ENCODE data around the gene KRT27. TPM values are rescaled to one million over a fixed set of nuclear protein-coding genes. Genes with fewer than 3 reads are reported as not detected.

Gene KRT27
- total RNA-seq, 1 experiment from 2014 or later: not detected

- CTCF ChIA-PET: no interaction called here
- peaks cover 8 to 29% of the 10 kb centered on the region in 2 experiments for H3K4me1 ChIP-seq (ENCODE audit: control insufficient read depth in 1 of 2, insufficient read depth in 2 of 2, low read length in 2 of 2)
- peaks cover 85% of the 10 kb centered on the region for H3K79me2 ChIP-seq (ENCODE audit: insufficient read depth, low read length)
Observed at GRCh38 chr17:40821536-40821935, 39.2 kb upstream of the KRT27 start.

GRCh38 chr17:40820228-40820838 lies 38.0 kb upstream of the KRT27 start:
- peak overlapping the region; percentile 69 to 88 for H3K4me3 ChIP-seq (replicated peaks in 1 of 2; ENCODE audit: low read depth in 1 of 2, low read length in 2 of 2)
- BruUV-seq (replicated peaks): no TSS peak
- ATAC-seq (no peak), DNase-seq (ENCODE audit: low read depth, low spot score) (no peak)
- peaks cover 73% of the 10 kb centered on the region for H3K79me2 ChIP-seq (ENCODE audit: insufficient read depth, low read length)
- ChIA-PET RAD21 (ENCODE audit: low non-redundant PET in 1 of 2, low total read pairs in 2 of 2, uncharacterized antibody in 2 of 2, unreplicated experiment in 2 of 2) (no interaction called here), CTCF (no interaction called here), POLR2A (interaction anchor here (1.6 kb wide), 1 partner anchor 869 kb away, joined by 4 read pairs; no protein-coding TSS in a partner anchor)
- H3K4me1 ChIP-seq (ENCODE audit: control insufficient read depth in 1 of 2, insufficient read depth in 2 of 2, low read length in 2 of 2): peaks cover 8 to 19% of the 10 kb centered on the region in 2 experiments
- peak overlapping the region; percentile 86 for H3K9ac ChIP-seq (ENCODE audit: low read length)
- H3K27ac ChIP-seq (ENCODE audit: low read depth, low read length): peak overlapping the region; percentile 93; the same call in 1 of the 2 replicates
- no peaks in the 10 kb centered on the region for H3K27me3 ChIP-seq (ENCODE audit: insufficient read depth, low read length)
- H3K4me2 ChIP-seq (ENCODE audit: low read length): peak overlapping the region; percentile 85
- intact Hi-C loops (cut with micrococcal nuclease): no loop called here
- no peaks in the 10 kb centered on the region for H3K9me2 ChIP-seq (ENCODE audit: insufficient read depth)
- H4K20me1 ChIP-seq (ENCODE audit: insufficient read depth): no peaks in the 10 kb centered on the region
- H2AFZ ChIP-seq (ENCODE audit: low read depth, low read length, poor library complexity, severe bottlenecking): no peak overlapping the region
- peaks cover 8 to 10% of the 10 kb centered on the region in 2 experiments; a peak in 2 of 4 replicates for H3K36me3 ChIP-seq (ENCODE audit: control insufficient read depth in 1 of 2, insufficient read depth in 2 of 2, low read length in 2 of 2)
- H3K9me3 ChIP-seq (ENCODE audit: control insufficient read depth in 1 of 2, insufficient read depth in 1 of 2, low read depth in 1 of 2, low read length in 2 of 2): no peaks in the 10 kb centered on the region
- TF ChIP-seq EGR1 (IDR thresholded peaks at IDR 0.05; ENCODE audit: low read depth): no peak
- TF ChIP-seq YY1 (IDR thresholded peaks at IDR 0.05; ENCODE audit: extremely low read depth, insufficient replicate concordance, low read depth, low read length): no peak
- no peak for TF ChIP-seq POLR2AphosphoS5 (IDR thresholded peaks at IDR 0.05; ENCODE audit: low read depth, low read length)
- TF ChIP-seq SRF (IDR thresholded peaks at IDR 0.05; ENCODE audit: low read depth): no peak
- TF ChIP-seq ATF3 (IDR thresholded peaks at IDR 0.05): no peak
- TF ChIP-seq FOSL1 (IDR thresholded peaks at IDR 0.05; ENCODE audit: low read depth): no peak
- no peak for TF ChIP-seq ZNF274 (IDR thresholded peaks at IDR 0.05; ENCODE audit: low read depth, low read length)
- TF ChIP-seq JUND (IDR thresholded peaks at IDR 0.05): no peak
- TF ChIP-seq REST (IDR thresholded peaks at IDR 0.05; ENCODE audit: low read depth): no peak
- no peak for TF ChIP-seq EZH2phosphoT487 (IDR thresholded peaks at IDR 0.05; ENCODE audit: borderline replicate concordance)

More at GRCh38 chr17:40821536-40821935, 39.2 kb upstream of the KRT27 start:
- DNase-seq (ENCODE audit: low read depth, low spot score) (no peak), ATAC-seq (no peak)
- Histone ChIP-seq H3K36me3 (ENCODE audit: control insufficient read depth in 1 of 2, insufficient read depth in 2 of 2, low read length in 2 of 2) (peaks cover 8 to 10% of the 10 kb centered on the region in 2 experiments; a peak in 2 of 4 replicates), H3K9ac (ENCODE audit: low read length) (no peak overlapping the region), H3K9me3 (ENCODE audit: control insufficient read depth in 1 of 2, insufficient read depth in 1 of 2, low read depth in 1 of 2, low read length in 2 of 2) (no peaks in the 10 kb centered on the region), H3K27me3 (ENCODE audit: insufficient read depth, low read length) (no peaks in the 10 kb centered on the region), H3K4me2 (ENCODE audit: low read length) (no peak overlapping the region), H3K9me2 (ENCODE audit: insufficient read depth) (no peaks in the 10 kb centered on the region), H4K20me1 (ENCODE audit: insufficient read depth) (no peaks in the 10 kb centered on the region), H2AFZ (ENCODE audit: low read depth, low read length, poor library complexity, severe bottlenecking) (no peak overlapping the region), H3K4me3 (replicated peaks in 1 of 2; ENCODE audit: low read depth in 1 of 2, low read length in 2 of 2) (no peak overlapping the region), H3K27ac (ENCODE audit: low read depth, low read length) (no peak overlapping the region)
- intact Hi-C loops (cut with micrococcal nuclease): no loop called here
- POLR2A ChIA-PET: no interaction called here
- RAD21 ChIA-PET (ENCODE audit: low non-redundant PET in 1 of 2, low total read pairs in 2 of 2, uncharacterized antibody in 2 of 2, unreplicated experiment in 2 of 2): no interaction called here
- TF ChIP-seq, protein P1, sequence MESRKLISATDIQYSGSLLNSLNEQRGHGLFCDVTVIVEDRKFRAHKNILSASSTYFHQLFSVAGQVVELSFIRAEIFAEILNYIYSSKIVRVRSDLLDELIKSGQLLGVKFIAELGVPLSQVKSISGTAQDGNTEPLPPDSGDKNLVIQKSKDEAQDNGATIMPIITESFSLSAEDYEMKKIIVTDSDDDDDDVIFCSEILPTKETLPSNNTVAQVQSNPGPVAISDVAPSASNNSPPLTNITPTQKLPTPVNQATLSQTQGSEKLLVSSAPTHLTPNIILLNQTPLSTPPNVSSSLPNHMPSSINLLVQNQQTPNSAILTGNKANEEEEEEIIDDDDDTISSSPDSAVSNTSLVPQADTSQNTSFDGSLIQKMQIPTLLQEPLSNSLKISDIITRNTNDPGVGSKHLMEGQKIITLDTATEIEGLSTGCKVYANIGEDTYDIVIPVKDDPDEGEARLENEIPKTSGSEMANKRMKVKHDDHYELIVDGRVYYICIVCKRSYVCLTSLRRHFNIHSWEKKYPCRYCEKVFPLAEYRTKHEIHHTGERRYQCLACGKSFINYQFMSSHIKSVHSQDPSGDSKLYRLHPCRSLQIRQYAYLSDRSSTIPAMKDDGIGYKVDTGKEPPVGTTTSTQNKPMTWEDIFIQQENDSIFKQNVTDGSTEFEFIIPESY (IDR thresholded peaks at IDR 0.05; ENCODE audit: extremely low read depth, insufficient replicate concordance, low read length): no peak
- TF ChIP-seq SP1 (IDR thresholded peaks at IDR 0.05; ENCODE audit: low read depth): no peak
- no peak for TF ChIP-seq EGR1 (IDR thresholded peaks at IDR 0.05; ENCODE audit: low read depth)
- TF ChIP-seq, protein P2, sequence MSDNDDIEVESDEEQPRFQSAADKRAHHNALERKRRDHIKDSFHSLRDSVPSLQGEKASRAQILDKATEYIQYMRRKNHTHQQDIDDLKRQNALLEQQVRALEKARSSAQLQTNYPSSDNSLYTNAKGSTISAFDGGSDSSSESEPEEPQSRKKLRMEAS (IDR thresholded peaks at IDR 0.05): no peak
- no peak for TF ChIP-seq TCF7L2 (IDR thresholded peaks at IDR 0.05; ENCODE audit: borderline replicate concordance, extremely low read depth, insufficient read depth, insufficient read length)
- no TSS peak for BruUV-seq (replicated peaks)

All from HCT116 (cell line).